ENCODE data around the gene TFRC.
"Not testable (repeated sequence)": the region's sequence is repeated elsewhere in the genome, so short reads cannot be mapped to it uniquely, and the experiment has no call there.

The TFRC gene

GRCh38 chr3:196081002-196081833 lies 672 bp downstream of the TFRC start:
- peak; percentile 53 for DNase-seq

- not testable (repeated sequence) for DNase-seq
These were observed 1.6 kb downstream of the TFRC start for GRCh38 chr3:196080101-196080846.

- DNase-seq = no peak
These were observed 2.2 kb downstream of the TFRC start for GRCh38 chr3:196079682-196080081.

GRCh38 chr3:196075013-196075412 lies 6.9 kb downstream of the TFRC start:
- DNase-seq = no peak

GRCh38 chr3:196073255-196073753 lies 8.6 kb downstream of the TFRC start:
- DNase-seq = peak; percentile 47

- DNase-seq = no peak
These were observed 9.6 kb downstream of the TFRC start for GRCh38 chr3:196072313-196072712.

- DNase-seq = not testable (repeated sequence)
These were observed 13.1 kb downstream of the TFRC start for GRCh38 chr3:196068812-196069211.

- no peak for DNase-seq
These were observed 14.5 kb downstream of the TFRC start for GRCh38 chr3:196067439-196067838.

GRCh38 chr3:196063971-196064370 lies 17.9 kb downstream of the TFRC start:
- DNase-seq = no peak

GRCh38 chr3:196063456-196063855 lies 18.4 kb downstream of the TFRC start:
- DNase-seq = no peak

- no peak for DNase-seq
These were observed 18.8 kb downstream of the TFRC start for GRCh38 chr3:196063049-196063448.

GRCh38 chr3:196060834-196061233 lies 21.1 kb downstream of the TFRC start:
- no peak for DNase-seq

- no peak for DNase-seq
These were observed 24.0 kb downstream of the TFRC start for GRCh38 chr3:196057760-196058331.

GRCh38 chr3:196056371-196056770 lies 25.5 kb downstream of the TFRC start:
- not testable (repeated sequence) for DNase-seq

GRCh38 chr3:196055683-196056270 lies 26.1 kb downstream of the TFRC start:
- no peak for DNase-seq

GRCh38 chr3:196055240-196055639 lies 26.6 kb downstream of the TFRC start:
- no peak for DNase-seq

- DNase-seq = no peak
These were observed 27.2 kb downstream of the TFRC start for GRCh38 chr3:196054661-196055060.

GRCh38 chr3:196053487-196053886 lies 28.4 kb downstream of the TFRC start:
- DNase-seq = no peak

GRCh38 chr3:196051282-196052076 lies 30.4 kb downstream of the TFRC start:
- no peak for DNase-seq

- no peak for DNase-seq
These were observed 31.3 kb downstream of the TFRC start for GRCh38 chr3:196050597-196050996.

GRCh38 chr3:196049653-196050052 lies 32.2 kb downstream of the TFRC start:
- DNase-seq = no peak

- no peak for DNase-seq
These were observed 32.8 kb downstream of the TFRC start for GRCh38 chr3:196048922-196049598.

Measured in stimulated activated CD4-positive, alpha-beta T cell treated with anti-CD3 and anti-CD28 coated beads, Interleukin-12 subunit alpha, Interleukin-12 subunit beta, amount 100 ng/mL, for 4 hours (primary cell).